GM12878 (cell line): ENCODE measurements around the gene PDZK1IP1. TPM values are rescaled to one million over a fixed set of nuclear protein-coding genes. Genes with fewer than 3 reads are reported as not detected.

Experiments used
- ATAC-seq: fragments of 200-7000 bp; cut with Tn5 transposase; 3 replicates; pipeline ENCODE4 v1.9.1; 2020; ENCODE audit warnings: mild to moderate bottlenecking, moderate library complexity
- BruUV-seq: library from RNA; stranded (reverse); fragments of 400-500 nt; replicated peaks from 2 replicates; lab custom pipeline; 2021; lab: Mats Ljungman, UMichigan
- CTCF ChIA-PET: fragments of 300-600 bp; sonication (Branson Sonifier 250); formaldehyde crosslinking; extraction: SDS; loops from one replicate; lab custom pipeline; 2021; ENCODE audit warnings: inconsistent platforms; lab: Yijun Ruan, JAX
- POLR2A ChIA-PET: fragments of 350-600 bp; formaldehyde crosslinking; extraction: SDS; loops from one replicate; lab custom pipeline; 2021; ENCODE audit warnings: inconsistent platforms; lab: Charles Lee
- RAD21 ChIA-PET: fragments of 300-600 bp; sonication (Branson Sonifier 250); formaldehyde crosslinking; loops from one replicate; lab custom pipeline; 2023; ENCODE audit warnings: antibody characterized with exemption; ENCODE audit not compliant: unreplicated experiment; lab: Charles Lee
- SMC1A ChIA-PET: fragments of 300-600 bp; sonication (Branson Sonifier 250); formaldehyde crosslinking; loops from one replicate; lab custom pipeline; 2023; ENCODE audit not compliant: unreplicated experiment, uncharacterized antibody; lab: Charles Lee
- DNase-seq: peaks from one replicate; pipeline ENCODE4 v3.0.0-alpha.2; 2011; ENCODE audit warnings: low read depth, low spot score
- FAIRE-seq: peaks from 3 replicates; lab custom pipeline; 2011; peaks lifted over from hg19 to GRCh38; lab: Jason Lieb, UNC
- H2AFZ ChIP-seq: 2 replicates; pipeline ENCODE4 v1.6.0; 2011; ENCODE audit warnings: low read depth, low read length, control low read depth; ENCODE audit not compliant: control insufficient read depth
- H3K27ac ChIP-seq: 2 replicates; pipeline ENCODE4 v1.5.1; 2011; ENCODE audit warnings: control low read depth; ENCODE audit not compliant: control insufficient read depth, insufficient read depth
- H3K27me3 ChIP-seq, 2 experiments: replicated peaks in 1 of 2; 2 replicates each; pipeline versions ENCODE4 v1.6.0 to v1.6.1; 2011; ENCODE audit warnings: low read length in 1 of 2; ENCODE audit not compliant: control insufficient read depth in 2 of 2, insufficient read depth in 2 of 2
- H3K36me3 ChIP-seq, 2 experiments: 2 replicates each; pipeline ENCODE4 v1.5.1; 2011; ENCODE audit warnings: low read length in 1 of 2; ENCODE audit not compliant: control insufficient read depth in 2 of 2, insufficient read depth in 2 of 2
- H3K4me1 ChIP-seq: 2 replicates; pipeline ENCODE4 v1.6.1; 2011; ENCODE audit warnings: mild to moderate bottlenecking, low read length, moderate library complexity, mixed read lengths; ENCODE audit not compliant: control insufficient read depth, insufficient read depth
- H3K4me2 ChIP-seq: 2 replicates; pipeline ENCODE4 v1.6.0; 2011; ENCODE audit warnings: control low read depth; ENCODE audit not compliant: control insufficient read depth, insufficient read depth
- H3K4me3 ChIP-seq: fragments of 200-600 bp; sonication (generic); 2 replicates; pipeline ENCODE4 v1.5.1; 2016
- H3K79me2 ChIP-seq: 2 replicates; pipeline ENCODE4 v1.6.0; 2011; ENCODE audit warnings: low read length; ENCODE audit not compliant: control insufficient read depth, insufficient read depth
- H3K9ac ChIP-seq: 2 replicates; pipeline ENCODE4 v1.8.0; 2011; ENCODE audit warnings: low read length, control low read depth, mixed read lengths; ENCODE audit not compliant: control insufficient read depth, insufficient read depth
- H3K9me3 ChIP-seq: replicated peaks from 3 replicates; pipeline ENCODE4 v1.5.1; 2011; ENCODE audit warnings: mild to moderate bottlenecking, low read length; ENCODE audit not compliant: control insufficient read depth, insufficient read depth
- H4K20me1 ChIP-seq: 2 replicates; pipeline ENCODE4 v1.6.0; 2011; ENCODE audit not compliant: control insufficient read depth, insufficient read depth
- BMI1 ChIP-seq: fragments of 450-650 bp; IDR thresholded peaks from 2 replicates; pipeline ENCODE4 v1.6.1; 2016; ENCODE audit warnings: mild to moderate bottlenecking, moderate library complexity, borderline replicate concordance
- CHD1 ChIP-seq: IDR thresholded peaks from 2 replicates; pipeline ENCODE4 v1.6.1; 2012; ENCODE audit warnings: low read depth, low read length, improper control_type of control experiment
- ETV6 ChIP-seq, 2 experiments: fragments of 450-650 bp in 1 of 2; IDR thresholded peaks in 1 of 2; conservative IDR thresholded peaks in 1 of 2; 2 replicates each; pipeline ENCODE4 v1.6.1; 2014; ENCODE audit warnings: antibody characterized with exemption in 1 of 2, borderline replicate concordance in 1 of 2, low read depth in 1 of 2, mild to moderate bottlenecking in 1 of 2, moderate library complexity in 1 of 2
- GATAD2B ChIP-seq: fragments of 450-650 bp; conservative IDR thresholded peaks from 2 replicates; pipeline ENCODE4 v1.6.1; 2017; ENCODE audit warnings: low read depth, mild to moderate bottlenecking, moderate library complexity
- HCFC1 ChIP-seq: fragments of 150-350 bp; IDR thresholded peaks from 2 replicates; pipeline ENCODE4 v1.6.1; 2014; ENCODE audit warnings: low read length
- IKZF2 ChIP-seq, 2 experiments: fragments of 450-650 bp; IDR thresholded peaks; 2 replicates each; pipeline ENCODE4 v1.6.1; 2017; ENCODE audit warnings: mild to moderate bottlenecking in 2 of 2, moderate library complexity in 2 of 2
- KDM1A ChIP-seq: fragments of 200-600 bp; sonication (generic); IDR thresholded peaks from 2 replicates; pipeline ENCODE4 v1.6.1; 2016; ENCODE audit warnings: borderline replicate concordance
- MEF2A ChIP-seq: IDR thresholded peaks from 2 replicates; pipeline ENCODE4 v1.6.1; 2011; ENCODE audit warnings: low read depth, mild to moderate bottlenecking, low read length, moderate library complexity; ENCODE audit not compliant: insufficient read depth
- MXI1 ChIP-seq: fragments of 150-350 bp; IDR thresholded peaks from 2 replicates; pipeline ENCODE4 v1.6.1; 2011; ENCODE audit warnings: low read depth, mild to moderate bottlenecking, inconsistent platforms, low read length, improper control_type of control experiment
- NR2C1 ChIP-seq: fragments of 450-650 bp; IDR thresholded peaks from 2 replicates; pipeline ENCODE4 v1.6.1; 2017; ENCODE audit warnings: antibody characterized with exemption, mild to moderate bottlenecking, moderate library complexity
- NRF1 ChIP-seq: conservative IDR thresholded peaks from 2 replicates; pipeline ENCODE4 v1.6.1; 2011; ENCODE audit warnings: mild to moderate bottlenecking, low read depth, low read length, improper control_type of control experiment
- RAD51 ChIP-seq: fragments of 450-650 bp; IDR thresholded peaks from 2 replicates; pipeline ENCODE4 v1.6.1; 2016; ENCODE audit warnings: moderate library complexity, mild to moderate bottlenecking, inconsistent platforms
- SMAD1 ChIP-seq: fragments of 450-650 bp; IDR thresholded peaks from 2 replicates; pipeline ENCODE4 v1.6.1; 2018; ENCODE audit warnings: mild to moderate bottlenecking, low read depth; ENCODE audit not compliant: partially characterized antibody
- ZNF622 ChIP-seq: fragments of 450-650 bp; IDR thresholded peaks from 2 replicates; pipeline ENCODE4 v1.6.1; 2017; ENCODE audit warnings: mild to moderate bottlenecking, inconsistent platforms
- WGBS: methylation state at CpG from one replicate; pipeline ENCODE4 v1.1.6; 2016; ENCODE audit warnings: low lambda C conversion rate; ENCODE audit not compliant: insufficient replicate concordance, insufficient coverage; ENCODE audit errors: missing lambda C conversion rate; 5-methylcytosine and 5-hydroxymethylcytosine counted together
- in situ Hi-C: fragments of 300-500 bp; cut with MboI; formaldehyde crosslinking; loops from 9 replicates; pipeline ENCODE4 v1.14.3; 2018; ENCODE audit warnings: mixed read lengths
- intact Hi-C: fragments of 100-400 bp; cut with micrococcal nuclease; formaldehyde crosslinking; loops from one replicate; pipeline ENCODE4 v1.14.2; 2022; ENCODE audit not compliant: unreplicated experiment
- polyA plus RNA-seq, 11 experiments: library from polyadenylated mRNA; depleted of rRNA in 4 of 11; unstranded in 6 of 11; stranded (reverse) in 5 of 11; fragments of >200 nt; fragmentation: Nextera tagmentation in 4 of 11; fragmentation: Illumina TruSeq in 1 of 11; extraction: Ambion mirVana in 4 of 11; extraction: Trizol in 1 of 11; gene quantifications; 1 replicate in 1 of 11; 2 replicates in 10 of 11; pipeline versions ENCODE4 v1.2.1 to v1.2.3, GENCODE V29; 2011 to 2016; ENCODE audit warnings: inconsistent platforms in 2 of 11, missing spikeins in 2 of 11, low read depth in 1 of 11
- total RNA-seq, 4 experiments: library from RNA; depleted of rRNA in 3 of 4; stranded (reverse); fragments of >200 nt in 3 of 4; fragmentation: Illumina TruSeq in 1 of 4; extraction: Trizol in 1 of 4; gene quantifications; 2 replicates each; pipeline versions ENCODE4 v1.2.1 to v1.2.3, GENCODE V29; 2013 to 2021
- TF ChIP-seq, protein P1 (sequence below): fragments of 450-650 bp; IDR thresholded peaks from 2 replicates; pipeline ENCODE4 v1.6.1; 2017; ENCODE audit warnings: low read depth, mild to moderate bottlenecking, moderate library complexity
- TF ChIP-seq, protein P2 (sequence below): IDR thresholded peaks from 2 replicates; pipeline ENCODE4 v1.6.1; 2011; ENCODE audit warnings: borderline replicate concordance, low read depth, mild to moderate bottlenecking, moderate library complexity, mixed read lengths, low read length; ENCODE audit not compliant: insufficient read depth; ENCODE audit errors: extremely low read length
- TF ChIP-seq, protein P3 (sequence below): fragments of 450-650 bp; IDR thresholded peaks from 2 replicates; pipeline ENCODE4 v1.6.1; 2018; ENCODE audit warnings: borderline replicate concordance, mild to moderate bottlenecking; ENCODE audit not compliant: partially characterized antibody
- TF ChIP-seq, protein P4 (sequence below): fragments of 150-350 bp; IDR thresholded peaks from 2 replicates; pipeline ENCODE4 v1.6.1; 2014; ENCODE audit warnings: mild to moderate bottlenecking, low read depth, low read length

Gene PDZK1IP1
- total and polyA plus RNA-seq, 10 of the 15 experiments (the other 5 are each of a cell fraction or from before 2014, with no cell fraction given): not detected

DNA sequence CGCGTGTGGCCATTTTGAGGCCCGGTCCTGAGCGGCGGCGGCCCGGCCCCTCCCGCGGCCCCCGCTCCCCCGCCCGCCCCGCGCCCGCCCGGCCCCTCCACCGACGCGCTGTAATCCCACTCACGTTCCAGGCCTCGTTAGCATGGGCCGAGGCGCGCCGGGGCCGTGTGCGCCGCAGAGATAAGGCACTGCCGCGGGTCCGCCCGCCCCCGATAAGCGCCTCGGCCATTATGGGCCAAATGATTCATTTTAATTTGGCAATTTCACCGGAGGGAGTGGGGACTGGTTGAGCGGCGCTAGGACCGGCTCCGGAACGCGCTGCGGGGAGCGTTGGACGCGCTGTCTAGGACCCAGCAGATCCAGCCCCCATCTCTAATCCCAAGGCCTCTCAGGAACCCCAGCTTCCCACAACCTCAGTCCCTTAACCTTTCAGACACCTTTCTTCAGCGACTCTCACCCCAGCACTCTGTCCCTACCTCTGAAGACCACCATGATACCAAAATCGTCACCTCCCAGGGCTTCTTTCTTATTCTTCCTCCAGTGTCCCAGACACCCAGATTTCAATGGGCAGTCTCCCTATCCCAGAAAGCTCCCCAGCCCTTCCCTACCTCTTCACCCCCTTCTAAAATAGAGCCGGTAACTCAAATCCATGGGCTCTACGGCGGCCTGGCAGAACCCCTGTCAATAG is 42.5 kb upstream of the PDZK1IP1 start, which contains the start of gene TAL1:
Gene TAL1, minus strand, starts transcription at position 39 of the 688 bp plus-strand sequence. CDS start 6,337 bp downstream, outside the sequence.
- ChIA-PET POLR2A (no interaction called here), RAD21 (no interaction called here), SMC1A (no interaction called here), CTCF (no interaction called here)
- no peaks in the 10 kb centered on the region for H4K20me1 ChIP-seq
- intact Hi-C loops: no loop called here
- 26% methylated on average over 29 of the region's 51 CpGs for WGBS
- no peaks in the 10 kb centered on the region for H3K79me2 ChIP-seq
- no peak within 1 kb of the TSS for H3K9ac ChIP-seq
- BruUV-seq: no TSS peak
- H3K27ac ChIP-seq: no peak within 1 kb of the TSS
- H3K36me3 ChIP-seq: no peaks in the 10 kb centered on the region
- ATAC-seq: no peak; the same call in 1 of the 3 replicates
- no peak for TF ChIP-seq HCFC1
- TF ChIP-seq CHD1: no peak
- TF ChIP-seq BMI1: no peak
- TF ChIP-seq ZNF622: no peak
- TF ChIP-seq GATAD2B: no peak
- TF ChIP-seq ETV6 (conservative IDR thresholded peaks at IDR 0.05 in 1 of 2, IDR thresholded peaks at IDR 0.05 in 1 of 2; ENCODE audit: borderline replicate concordance in 1 of 2, low read depth in 1 of 2): no peak
- TF ChIP-seq NR2C1: no peak
- TF ChIP-seq, protein P1, sequence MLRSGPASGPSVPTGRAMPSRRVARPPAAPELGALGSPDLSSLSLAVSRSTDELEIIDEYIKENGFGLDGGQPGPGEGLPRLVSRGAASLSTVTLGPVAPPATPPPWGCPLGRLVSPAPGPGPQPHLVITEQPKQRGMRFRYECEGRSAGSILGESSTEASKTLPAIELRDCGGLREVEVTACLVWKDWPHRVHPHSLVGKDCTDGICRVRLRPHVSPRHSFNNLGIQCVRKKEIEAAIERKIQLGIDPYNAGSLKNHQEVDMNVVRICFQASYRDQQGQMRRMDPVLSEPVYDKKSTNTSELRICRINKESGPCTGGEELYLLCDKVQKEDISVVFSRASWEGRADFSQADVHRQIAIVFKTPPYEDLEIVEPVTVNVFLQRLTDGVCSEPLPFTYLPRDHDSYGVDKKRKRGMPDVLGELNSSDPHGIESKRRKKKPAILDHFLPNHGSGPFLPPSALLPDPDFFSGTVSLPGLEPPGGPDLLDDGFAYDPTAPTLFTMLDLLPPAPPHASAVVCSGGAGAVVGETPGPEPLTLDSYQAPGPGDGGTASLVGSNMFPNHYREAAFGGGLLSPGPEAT: no peak
- no peak for TF ChIP-seq RAD51
- TF ChIP-seq, protein P2, sequence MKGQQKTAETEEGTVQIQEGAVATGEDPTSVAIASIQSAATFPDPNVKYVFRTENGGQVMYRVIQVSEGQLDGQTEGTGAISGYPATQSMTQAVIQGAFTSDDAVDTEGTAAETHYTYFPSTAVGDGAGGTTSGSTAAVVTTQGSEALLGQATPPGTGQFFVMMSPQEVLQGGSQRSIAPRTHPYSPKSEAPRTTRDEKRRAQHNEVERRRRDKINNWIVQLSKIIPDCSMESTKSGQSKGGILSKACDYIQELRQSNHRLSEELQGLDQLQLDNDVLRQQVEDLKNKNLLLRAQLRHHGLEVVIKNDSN: no peak
- TF ChIP-seq MEF2A: no peak
- TF ChIP-seq, protein P3, sequence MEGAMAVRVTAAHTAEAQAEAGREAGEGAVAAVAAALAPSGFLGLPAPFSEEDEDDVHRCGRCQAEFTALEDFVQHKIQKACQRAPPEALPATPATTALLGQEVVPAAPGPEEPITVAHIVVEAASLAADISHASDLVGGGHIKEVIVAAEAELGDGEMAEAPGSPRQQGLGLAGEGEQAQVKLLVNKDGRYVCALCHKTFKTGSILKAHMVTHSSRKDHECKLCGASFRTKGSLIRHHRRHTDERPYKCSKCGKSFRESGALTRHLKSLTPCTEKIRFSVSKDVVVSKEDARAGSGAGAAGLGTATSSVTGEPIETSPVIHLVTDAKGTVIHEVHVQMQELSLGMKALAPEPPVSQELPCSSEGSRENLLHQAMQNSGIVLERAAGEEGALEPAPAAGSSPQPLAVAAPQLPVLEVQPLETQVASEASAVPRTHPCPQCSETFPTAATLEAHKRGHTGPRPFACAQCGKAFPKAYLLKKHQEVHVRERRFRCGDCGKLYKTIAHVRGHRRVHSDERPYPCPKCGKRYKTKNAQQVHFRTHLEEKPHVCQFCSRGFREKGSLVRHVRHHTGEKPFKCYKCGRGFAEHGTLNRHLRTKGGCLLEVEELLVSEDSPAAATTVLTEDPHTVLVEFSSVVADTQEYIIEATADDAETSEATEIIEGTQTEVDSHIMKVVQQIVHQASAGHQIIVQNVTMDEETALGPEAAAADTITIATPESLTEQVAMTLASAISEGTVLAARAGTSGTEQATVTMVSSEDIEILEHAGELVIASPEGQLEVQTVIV: no peak
- TF ChIP-seq SMAD1: no peak
- TF ChIP-seq NRF1: no peak
- TF ChIP-seq MXI1: no peak
- no peak for TF ChIP-seq KDM1A
- no peak for TF ChIP-seq IKZF2 (IDR thresholded peaks at IDR 0.05)
- TF ChIP-seq, protein P4, sequence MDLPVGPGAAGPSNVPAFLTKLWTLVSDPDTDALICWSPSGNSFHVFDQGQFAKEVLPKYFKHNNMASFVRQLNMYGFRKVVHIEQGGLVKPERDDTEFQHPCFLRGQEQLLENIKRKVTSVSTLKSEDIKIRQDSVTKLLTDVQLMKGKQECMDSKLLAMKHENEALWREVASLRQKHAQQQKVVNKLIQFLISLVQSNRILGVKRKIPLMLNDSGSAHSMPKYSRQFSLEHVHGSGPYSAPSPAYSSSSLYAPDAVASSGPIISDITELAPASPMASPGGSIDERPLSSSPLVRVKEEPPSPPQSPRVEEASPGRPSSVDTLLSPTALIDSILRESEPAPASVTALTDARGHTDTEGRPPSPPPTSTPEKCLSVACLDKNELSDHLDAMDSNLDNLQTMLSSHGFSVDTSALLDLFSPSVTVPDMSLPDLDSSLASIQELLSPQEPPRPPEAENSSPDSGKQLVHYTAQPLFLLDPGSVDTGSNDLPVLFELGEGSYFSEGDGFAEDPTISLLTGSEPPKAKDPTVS: no peak
- FAIRE-seq: no peak
- H3K9me3 ChIP-seq: no peaks in the 10 kb centered on the region
- no peak within 1 kb of the TSS for H3K4me3 ChIP-seq
- peak within 1 kb of the TSS; percentile 56 for H3K4me2 ChIP-seq
- peaks cover 24% of the 10 kb centered on the region in 2 experiments for H3K27me3 ChIP-seq
- no peak within 1 kb of the TSS for H2AFZ ChIP-seq
- in situ Hi-C loops: no loop called here
- H3K4me1 ChIP-seq: peaks cover 3% of the 10 kb centered on the region; the same call in 1 of the 2 replicates
- DNase-seq: no peak
